GM19463 (cell line): ENCODE results near the gene ICA1.

Source experiments
- ATAC-seq: cut with Tn5 transposase; IDR thresholded peaks from one replicate; pipeline ENCODE4 v1.9.1; 2021; ENCODE audit warnings: mild to moderate bottlenecking, moderate library complexity; ENCODE audit not compliant: unreplicated experiment

ICA1 gene

GRCh38 chr7:8204339-8205030, 57.5 kb downstream of the ICA1 start:
- no peak for ATAC-seq

- no peak for ATAC-seq
Measured at GRCh38 chr7:8201846-8202441, 60.0 kb downstream of the ICA1 start.

DNA sequence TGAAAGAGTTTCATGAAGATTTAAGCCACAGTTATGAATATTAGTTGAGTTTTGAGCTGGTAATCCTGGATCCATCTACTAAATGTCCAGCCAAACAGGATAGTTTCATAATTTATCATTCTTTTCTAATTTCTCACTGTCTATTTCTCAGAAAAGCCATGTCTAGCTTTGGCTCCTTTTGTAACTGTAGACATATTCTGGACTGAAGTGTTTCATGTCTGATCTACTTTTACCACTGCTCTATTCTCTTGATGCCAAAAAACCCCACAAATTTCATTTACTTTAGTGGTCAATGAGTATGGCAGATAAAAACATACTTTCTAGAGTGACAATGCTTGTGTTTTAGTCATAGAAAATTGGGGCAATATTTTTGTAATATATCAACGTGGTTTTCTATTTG, 61.2 kb downstream of the ICA1 start:
- ATAC-seq = no peak

DNA sequence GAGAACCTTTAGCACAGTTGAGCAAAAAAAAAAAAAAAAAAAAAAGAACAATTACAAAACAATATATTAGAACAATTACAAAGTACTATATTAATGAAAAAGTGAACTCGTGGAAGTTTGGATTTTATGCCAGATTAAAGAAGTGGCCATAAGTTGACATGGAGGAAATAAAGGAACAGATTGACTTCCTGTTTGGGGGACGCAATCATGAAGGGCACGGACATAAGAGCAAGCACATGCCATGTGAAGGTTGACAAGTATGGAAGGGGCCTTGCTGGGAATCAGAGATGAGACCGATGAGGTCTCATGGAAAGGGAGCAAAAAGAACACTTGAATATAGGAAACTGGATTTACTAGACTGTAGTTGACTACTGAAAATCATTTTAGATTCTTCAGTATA, 61.7 kb downstream of the ICA1 start:
- ATAC-seq = no peak

GRCh38 chr7:8197994-8198698, 63.8 kb downstream of the ICA1 start:
- no peak for ATAC-seq

- ATAC-seq = no peak
Measured at GRCh38 chr7:8192897-8193296, 69.1 kb downstream of the ICA1 start.

DNA sequence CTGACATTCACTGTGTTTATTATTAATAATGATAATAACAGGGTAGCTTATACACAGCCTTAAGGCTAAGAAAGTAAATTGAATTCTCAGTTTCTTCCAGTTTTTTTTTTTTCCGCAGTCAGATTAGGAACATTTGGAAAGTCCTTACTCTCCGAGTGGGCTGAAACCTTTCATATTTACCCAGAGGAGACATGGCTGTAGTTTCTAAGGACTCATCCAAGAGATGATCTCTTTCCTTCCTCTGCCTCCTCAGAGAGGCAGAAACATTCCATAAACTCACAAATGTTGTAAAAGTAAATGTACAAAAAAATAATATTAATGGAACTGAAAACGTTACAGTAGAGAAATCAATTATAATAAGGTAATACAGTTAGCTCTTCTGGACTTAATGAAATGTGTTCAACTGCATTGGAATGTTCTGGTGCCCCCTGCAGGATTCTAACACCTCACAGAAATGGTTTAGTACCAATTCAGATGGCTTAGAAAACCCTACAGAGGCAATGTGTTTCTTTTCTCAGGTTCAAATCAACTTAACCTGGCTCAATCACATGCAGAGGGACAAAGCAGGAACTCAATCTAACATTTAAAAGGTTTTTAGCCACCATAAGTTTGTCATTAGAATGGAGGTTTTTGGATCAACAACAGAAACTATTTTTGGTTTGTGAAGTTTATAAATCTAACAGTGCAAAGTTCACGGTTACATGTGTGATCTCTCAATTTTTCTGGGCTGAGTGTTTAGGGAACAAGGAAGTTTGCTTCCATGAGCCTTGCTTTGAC, 71.7 kb downstream of the ICA1 start:
- peak; percentile 92 for ATAC-seq

- no peak for ATAC-seq
Measured at GRCh38 chr7:8189625-8190024, 72.3 kb downstream of the ICA1 start.

- no peak for ATAC-seq
Measured at GRCh38 chr7:8185926-8186683, 75.9 kb downstream of the ICA1 start.

GRCh38 chr7:8184221-8184620, 77.7 kb downstream of the ICA1 start:
- ATAC-seq = no peak

DNA sequence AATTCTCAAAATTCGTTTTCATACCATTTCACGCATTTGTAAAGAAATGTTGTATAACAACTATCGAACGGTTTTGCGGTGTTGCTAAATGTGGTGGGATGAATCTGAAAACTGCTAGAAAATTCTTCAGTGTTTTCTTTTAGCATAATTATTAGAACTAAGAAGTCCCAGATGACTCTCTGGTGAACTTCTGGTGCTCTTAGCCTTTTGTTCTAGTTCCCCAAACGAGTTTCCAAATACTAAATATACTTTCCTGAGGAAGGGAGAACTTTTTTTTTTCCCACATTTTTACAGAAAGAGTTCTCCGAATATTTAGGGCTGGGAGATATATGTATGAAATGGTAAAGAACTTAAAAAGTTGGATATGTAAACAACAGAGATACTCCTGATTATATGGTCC, 82.5 kb downstream of the ICA1 start:
- no peak for ATAC-seq

DNA sequence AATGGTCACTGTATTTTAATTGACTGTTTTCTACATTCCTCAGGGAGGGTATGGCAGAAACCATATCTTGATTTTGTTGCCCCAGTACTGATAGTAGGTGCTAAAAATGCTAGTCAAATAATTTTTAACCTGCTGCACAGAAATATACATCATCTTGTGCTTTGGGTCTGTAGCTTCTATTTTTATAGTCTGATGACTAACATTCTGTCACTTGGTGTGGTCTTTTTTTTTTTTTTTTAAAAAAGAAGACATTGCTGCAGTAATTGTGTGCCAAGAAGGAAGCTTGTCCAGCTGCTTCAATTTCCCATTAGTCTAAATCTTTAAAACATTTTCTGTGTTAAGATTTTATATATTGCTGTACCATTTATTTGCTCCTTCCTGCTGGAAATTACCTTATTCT, 83.6 kb downstream of the ICA1 start:
- ATAC-seq = no peak

DNA sequence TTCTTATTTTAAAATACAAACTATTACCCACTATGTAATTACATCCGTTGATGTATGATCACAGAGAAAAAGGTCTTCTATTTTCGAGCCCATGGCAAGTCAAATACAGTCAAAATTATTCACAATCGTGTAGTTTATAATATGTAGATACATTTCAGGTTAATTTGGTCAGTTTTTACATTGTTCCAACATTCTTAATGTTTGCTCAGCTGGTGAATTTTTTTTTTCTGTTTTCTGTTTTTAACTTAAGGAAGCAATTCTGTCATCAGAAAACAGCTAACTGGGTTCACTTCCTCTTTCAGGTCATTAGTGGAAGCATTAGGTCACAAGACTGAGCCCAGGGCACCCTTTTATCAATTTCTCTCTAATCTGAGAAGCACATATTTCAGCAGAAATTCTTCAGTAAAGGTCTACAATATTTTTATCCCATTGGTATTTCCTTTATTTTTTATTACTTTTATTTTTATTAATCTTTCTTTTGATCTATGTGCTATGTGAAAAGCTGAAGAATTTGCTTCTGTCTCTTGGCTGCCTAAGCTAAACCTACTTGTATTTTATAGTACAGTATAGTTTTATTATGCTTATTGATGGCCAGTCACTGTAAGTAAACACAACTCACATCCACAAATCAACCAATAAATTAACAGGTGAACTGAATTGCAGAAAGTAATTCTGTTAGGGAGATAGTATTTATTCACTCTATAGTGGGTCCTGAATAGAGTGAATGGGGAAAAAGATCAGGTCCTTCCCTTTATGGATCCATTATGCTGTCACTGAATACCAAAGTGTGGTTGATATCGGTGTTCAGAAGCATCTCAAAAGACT, 84.6 kb downstream of the ICA1 start:
- ATAC-seq = peak; percentile 26

- peak; percentile 72 for ATAC-seq
Measured at GRCh38 chr7:8176370-8177081, 85.4 kb downstream of the ICA1 start.

DNA sequence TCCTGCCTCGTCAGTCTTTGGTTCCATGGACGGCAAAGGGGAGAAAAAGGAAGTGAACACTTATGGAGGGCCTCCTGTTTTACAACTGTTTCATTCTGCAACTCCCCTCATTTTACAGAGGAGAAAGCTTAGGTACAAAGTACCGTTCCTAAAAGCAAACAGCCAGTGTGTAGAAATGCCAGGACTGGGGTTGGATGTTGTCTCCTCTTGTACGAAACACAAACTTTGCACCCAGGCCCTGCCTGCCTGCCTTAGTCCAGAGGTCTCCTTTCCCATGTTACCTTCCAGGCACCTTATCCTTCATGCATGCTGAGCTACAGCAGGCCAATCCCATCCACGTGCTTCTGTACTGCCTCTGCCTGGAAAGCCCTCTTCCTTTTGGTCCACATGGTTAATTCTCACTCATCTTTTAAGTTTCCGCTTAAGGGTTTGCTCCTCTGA, 86.0 kb downstream of the ICA1 start:
- no peak for ATAC-seq

GRCh38 chr7:8172372-8173354, 89.3 kb downstream of the ICA1 start:
- ATAC-seq = no peak

DNA sequence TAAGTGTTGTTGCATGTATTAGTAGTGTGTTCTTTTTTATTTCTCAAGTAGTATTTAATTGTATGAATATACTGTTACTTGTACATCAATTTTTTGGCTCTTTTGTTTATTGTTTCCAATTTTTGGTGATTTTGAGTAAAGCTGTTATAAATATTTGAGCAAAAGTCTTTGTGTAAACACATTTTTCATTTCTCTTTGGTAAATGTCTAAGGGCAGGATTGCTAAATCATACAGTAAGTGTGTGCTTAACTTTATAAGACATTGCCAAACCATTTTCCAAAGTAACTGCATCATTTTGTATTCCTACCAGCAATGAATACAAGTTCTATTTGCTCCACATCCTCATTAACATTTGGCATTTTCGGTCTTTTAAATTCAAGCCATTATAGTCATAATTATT, 92.8 kb downstream of the ICA1 start:
- no peak for ATAC-seq

GRCh38 chr7:8168336-8168735, 93.6 kb downstream of the ICA1 start:
- no peak for ATAC-seq
